ENCODE measurements around the gene ADRA2C. TPM values are rescaled to one million over a fixed set of nuclear protein-coding genes. Genes with fewer than 3 reads are reported as not detected.

ADRA2C gene
- total RNA-seq: under 1 TPM in 5 of 6 experiments, not detected in 1; 0.17 to 0.81 (median 0.65) TPM
- long read RNA-seq: 0 reads

DNA sequence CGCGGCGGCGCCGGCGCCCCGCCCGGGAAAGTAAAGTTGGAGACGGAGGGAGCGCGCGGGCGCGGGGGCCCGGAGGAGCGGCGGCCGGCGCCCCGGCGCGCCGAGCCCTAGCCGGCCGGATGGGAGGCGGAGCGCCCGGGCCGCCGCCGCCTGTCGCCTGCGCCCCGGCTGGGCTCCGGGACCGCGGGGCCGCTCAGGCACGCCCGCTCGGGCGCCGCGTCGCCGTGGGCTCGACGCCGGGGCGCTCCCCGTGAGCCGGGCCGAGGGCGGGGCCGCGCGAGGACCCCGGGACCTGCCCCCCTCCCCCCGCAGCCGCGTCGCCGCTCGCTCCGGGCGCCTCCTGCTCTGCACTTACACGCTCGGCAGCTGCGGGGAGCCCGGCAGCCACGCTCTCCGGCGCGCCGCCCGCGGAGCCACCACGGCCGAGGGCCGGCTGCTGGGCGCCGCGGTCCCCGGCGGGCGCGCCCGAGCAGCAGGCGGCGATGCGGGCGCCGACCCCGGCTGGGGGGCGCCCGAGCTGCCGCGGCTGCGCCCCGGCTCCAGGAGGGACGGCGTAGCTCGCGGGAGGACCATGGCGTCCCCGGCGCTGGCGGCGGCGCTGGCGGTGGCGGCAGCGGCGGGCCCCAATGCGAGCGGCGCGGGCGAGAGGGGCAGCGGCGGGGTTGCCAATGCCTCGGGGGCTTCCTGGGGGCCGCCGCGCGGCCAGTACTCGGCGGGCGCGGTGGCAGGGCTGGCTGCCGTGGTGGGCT lies at the start of gene ADRA2C:
Gene ADRA2C, plus strand, starts transcription at position 350 of the 749 bp plus-strand sequence. Its CDS starts 222 bp downstream, at position 572.
- peak; percentile 20 to 32 (median 27) for ATAC-seq
- no CpG with 5 or more reads among the region's 131 CpGs for WGBS (ENCODE audit: insufficient coverage, low coverage, low lambda C conversion rate, missing lambda C conversion rate)
- intact Hi-C loops (cut with DNase I): loop anchor here (5.0 to 10.0 kb wide), 2 partner anchors 109 to 111 kb away; no protein-coding TSS in a partner anchor

DNA sequence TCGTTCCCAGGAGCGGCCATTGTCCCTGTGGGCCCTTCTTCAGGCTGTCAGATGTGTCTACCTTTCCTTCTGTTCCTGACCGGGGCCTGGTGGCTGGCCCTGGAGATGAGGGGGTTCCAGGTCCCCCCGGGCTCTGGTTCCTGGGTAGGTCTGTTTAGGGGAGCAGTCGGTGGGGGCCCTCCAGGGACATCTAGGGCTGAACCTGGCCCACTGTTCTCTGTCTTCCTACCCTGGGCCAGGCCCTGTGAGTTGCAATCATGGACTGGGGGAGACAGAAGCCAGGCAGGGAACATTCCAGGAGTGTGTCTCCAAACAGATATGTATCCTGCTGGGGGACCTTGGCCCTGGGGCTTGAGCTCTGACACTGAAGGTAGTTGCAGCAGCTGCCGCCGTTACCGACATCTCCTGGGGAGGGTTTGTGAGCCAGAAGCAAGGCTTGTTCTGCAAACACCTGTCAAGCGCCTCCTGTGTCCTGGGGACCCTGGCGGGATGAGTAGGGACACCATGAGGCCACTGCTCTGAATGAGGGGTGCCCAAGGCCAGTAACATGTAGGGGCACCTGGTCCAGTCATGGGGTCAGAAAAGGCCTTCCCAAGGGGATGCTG lies 49.5 kb upstream of the ADRA2C start:
- 60% methylated on average over 5 of the region's 10 CpGs for WGBS (ENCODE audit: insufficient coverage, low coverage, low lambda C conversion rate, missing lambda C conversion rate)
- Histone ChIP-seq H3K36me3 (no peaks in the 10 kb centered on the region), H3K9me3 (no peaks in the 10 kb centered on the region), H3K27ac (no peak overlapping the region), H3K4me3 (no peak overlapping the region), H3K4me1 (no peaks in the 10 kb centered on the region), H3K27me3 (no peaks in the 10 kb centered on the region)
- TF ChIP-seq POLR2A (IDR thresholded peaks at IDR 0.05): no peak
- TF ChIP-seq, protein P1, sequence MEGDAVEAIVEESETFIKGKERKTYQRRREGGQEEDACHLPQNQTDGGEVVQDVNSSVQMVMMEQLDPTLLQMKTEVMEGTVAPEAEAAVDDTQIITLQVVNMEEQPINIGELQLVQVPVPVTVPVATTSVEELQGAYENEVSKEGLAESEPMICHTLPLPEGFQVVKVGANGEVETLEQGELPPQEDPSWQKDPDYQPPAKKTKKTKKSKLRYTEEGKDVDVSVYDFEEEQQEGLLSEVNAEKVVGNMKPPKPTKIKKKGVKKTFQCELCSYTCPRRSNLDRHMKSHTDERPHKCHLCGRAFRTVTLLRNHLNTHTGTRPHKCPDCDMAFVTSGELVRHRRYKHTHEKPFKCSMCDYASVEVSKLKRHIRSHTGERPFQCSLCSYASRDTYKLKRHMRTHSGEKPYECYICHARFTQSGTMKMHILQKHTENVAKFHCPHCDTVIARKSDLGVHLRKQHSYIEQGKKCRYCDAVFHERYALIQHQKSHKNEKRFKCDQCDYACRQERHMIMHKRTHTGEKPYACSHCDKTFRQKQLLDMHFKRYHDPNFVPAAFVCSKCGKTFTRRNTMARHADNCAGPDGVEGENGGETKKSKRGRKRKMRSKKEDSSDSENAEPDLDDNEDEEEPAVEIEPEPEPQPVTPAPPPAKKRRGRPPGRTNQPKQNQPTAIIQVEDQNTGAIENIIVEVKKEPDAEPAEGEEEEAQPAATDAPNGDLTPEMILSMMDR (IDR thresholded peaks at IDR 0.05): no peak
- intact Hi-C loops (cut with DNase I): no loop called here
- no peak for ATAC-seq
- DNase-seq: peak in 1 of 3 donors; percentile 10

More for the DNA sequence above, at the start of gene ADRA2C:
- no peak within 1 kb of the TSS for H3K27ac ChIP-seq
- H3K4me3 ChIP-seq: peak within 1 kb of the TSS in 1 of 3 donors; percentile 39
- DNase-seq: no peak
- H3K4me1 ChIP-seq: peaks cover 0 to 3% (median 0%) of the 10 kb centered on the region in 4 donors
- no peaks in the 10 kb centered on the region for H3K36me3 ChIP-seq
- no peaks in the 10 kb centered on the region for H3K27me3 ChIP-seq
- TF ChIP-seq, protein P1 (IDR thresholded peaks at IDR 0.05): no peak
- no peak for TF ChIP-seq POLR2A (IDR thresholded peaks at IDR 0.05)
- no peaks in the 10 kb centered on the region for H3K9me3 ChIP-seq

DNA sequence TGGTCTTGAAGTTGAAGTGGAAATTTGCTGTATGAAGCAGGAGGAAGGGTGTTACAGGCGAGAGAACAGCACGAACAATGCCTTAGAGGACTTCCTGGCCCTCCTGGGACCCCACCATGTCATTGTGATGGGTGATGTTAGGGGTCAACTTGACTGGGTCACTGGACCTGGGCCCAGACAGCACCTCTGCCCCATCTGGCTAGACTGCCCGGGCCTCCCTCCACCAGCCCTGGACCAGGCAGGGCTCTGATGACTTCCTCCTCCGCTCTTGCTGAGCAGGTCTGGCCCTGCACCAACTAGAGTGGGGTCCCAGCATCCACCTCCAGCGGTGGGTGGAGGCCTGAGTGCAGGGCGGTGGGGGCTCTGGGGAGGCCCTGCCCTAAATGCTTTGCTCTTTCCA lies 48.9 kb upstream of the ADRA2C start:
- H3K9me3 ChIP-seq: no peaks in the 10 kb centered on the region
- 68% methylated on average over 3 of the region's 6 CpGs for WGBS (ENCODE audit: insufficient coverage, low coverage, low lambda C conversion rate, missing lambda C conversion rate)
- DNase-seq (peak in 2 of 3 donors; percentile 8 to 42), ATAC-seq (no peak)
- H3K27ac ChIP-seq: no peak overlapping the region
- TF ChIP-seq, protein P1 (IDR thresholded peaks at IDR 0.05): no peak
- TF ChIP-seq POLR2A (IDR thresholded peaks at IDR 0.05): no peak
- intact Hi-C loops (cut with DNase I): no loop called here
- H3K4me1 ChIP-seq: no peaks in the 10 kb centered on the region
- no peaks in the 10 kb centered on the region for H3K36me3 ChIP-seq
- H3K27me3 ChIP-seq: no peaks in the 10 kb centered on the region
- H3K4me3 ChIP-seq: no peak overlapping the region

DNA sequence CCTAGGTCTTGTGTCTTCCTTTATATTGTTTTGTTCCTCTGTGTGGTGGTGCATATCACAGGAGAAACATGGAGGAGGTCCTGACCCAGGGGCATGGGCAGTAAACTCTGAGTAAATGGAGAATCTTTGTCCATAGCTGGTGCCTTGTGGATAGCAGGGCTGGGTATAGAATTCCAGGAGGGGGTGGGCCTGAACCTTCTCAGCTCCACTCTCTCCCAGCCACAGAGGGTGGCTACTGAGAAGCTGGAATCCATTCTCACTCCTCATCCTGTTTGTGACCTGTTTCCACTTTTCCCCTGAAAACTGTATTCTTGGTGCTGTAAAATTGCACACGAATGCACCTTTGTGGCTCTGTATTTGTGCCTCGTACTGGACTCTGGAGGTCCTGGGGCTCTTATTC lies 47.7 kb upstream of the ADRA2C start:
- Histone ChIP-seq H3K4me1 (no peaks in the 10 kb centered on the region), H3K36me3 (no peaks in the 10 kb centered on the region), H3K9me3 (no peaks in the 10 kb centered on the region), H3K27me3 (no peaks in the 10 kb centered on the region), H3K4me3 (no peak overlapping the region), H3K27ac (no peak overlapping the region)
- WGBS (ENCODE audit: insufficient coverage, low coverage, low lambda C conversion rate, missing lambda C conversion rate): 63% methylated on average over 2 of the region's 2 CpGs
- DNase-seq (no peak), ATAC-seq (no peak)
- intact Hi-C loops (cut with DNase I): no loop called here
- TF ChIP-seq POLR2A (IDR thresholded peaks at IDR 0.05): no peak
- TF ChIP-seq, protein P1 (IDR thresholded peaks at IDR 0.05): no peak

Measured in right lobe of liver (tissue), 6 donors.